ENCODE data around the gene TCAIM. TPM values are rescaled to one million over a fixed set of nuclear protein-coding genes. Genes with fewer than 3 reads are reported as not detected.

Gene TCAIM
- total RNA-seq, 1 experiment from 2014 or later: 20.2 TPM

DNA sequence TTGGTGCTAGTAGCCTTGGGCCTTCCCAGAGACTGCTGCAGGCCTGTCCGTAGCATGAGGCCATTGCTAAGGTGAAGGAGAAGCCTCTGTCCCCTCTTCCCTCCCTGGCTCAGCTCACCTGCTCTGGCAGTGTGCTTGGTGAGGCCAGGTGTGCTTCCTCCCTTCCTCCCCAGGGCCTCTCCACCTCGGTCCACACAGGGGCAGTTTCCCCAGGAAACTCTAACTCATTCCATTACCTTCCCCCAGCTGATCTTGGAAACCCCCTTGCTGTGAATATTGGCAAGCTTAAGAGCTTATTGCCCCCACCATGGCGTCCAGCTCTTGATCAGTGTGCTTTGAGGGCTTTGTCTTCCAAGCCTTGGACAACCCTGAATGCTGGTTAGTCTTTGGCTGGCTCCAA, 86.2 kb downstream of the TCAIM start:
- no peaks in the 10 kb centered on the region for H3K9me3 ChIP-seq (ENCODE audit: low read length)
- ChIA-PET CTCF (no interaction called here), POLR2A (ENCODE audit: unreplicated experiment) (no interaction called here)
- no peaks in the 10 kb centered on the region for H3K9me2 ChIP-seq (replicated peaks; ENCODE audit: low read length)
- H3F3A ChIP-seq (ENCODE audit: low read length, unreplicated experiment): no peaks in the 10 kb centered on the region
- no peak for DNase-seq
- no peak overlapping the region for H3K4me3 ChIP-seq (ENCODE audit: low read length)
- H3K4me1 ChIP-seq (ENCODE audit: insufficient read depth, low read length): no peaks in the 10 kb centered on the region
- no peaks in the 10 kb centered on the region for H4K20me1 ChIP-seq (ENCODE audit: low read length)
- BruUV-seq (replicated peaks): no TSS peak
- H3K27ac ChIP-seq (ENCODE audit: low read length): no peak overlapping the region
- intact Hi-C loops (cut with micrococcal nuclease): no loop called here
- no peak for ATAC-seq
- H3K79me2 ChIP-seq (ENCODE audit: low read length): no peaks in the 10 kb centered on the region
- H2AFZ ChIP-seq (ENCODE audit: low read length): no peak overlapping the region
- H3K27me3 ChIP-seq (ENCODE audit: low read length): no peaks in the 10 kb centered on the region
- TF ChIP-seq EZH2phosphoT487 (IDR thresholded peaks at IDR 0.05; ENCODE audit: borderline replicate concordance, low read length) (no peak), EZH2 (IDR thresholded peaks at IDR 0.05; ENCODE audit: low read length, unreplicated experiment) (no peak)
- TF ChIP-seq, protein P1, sequence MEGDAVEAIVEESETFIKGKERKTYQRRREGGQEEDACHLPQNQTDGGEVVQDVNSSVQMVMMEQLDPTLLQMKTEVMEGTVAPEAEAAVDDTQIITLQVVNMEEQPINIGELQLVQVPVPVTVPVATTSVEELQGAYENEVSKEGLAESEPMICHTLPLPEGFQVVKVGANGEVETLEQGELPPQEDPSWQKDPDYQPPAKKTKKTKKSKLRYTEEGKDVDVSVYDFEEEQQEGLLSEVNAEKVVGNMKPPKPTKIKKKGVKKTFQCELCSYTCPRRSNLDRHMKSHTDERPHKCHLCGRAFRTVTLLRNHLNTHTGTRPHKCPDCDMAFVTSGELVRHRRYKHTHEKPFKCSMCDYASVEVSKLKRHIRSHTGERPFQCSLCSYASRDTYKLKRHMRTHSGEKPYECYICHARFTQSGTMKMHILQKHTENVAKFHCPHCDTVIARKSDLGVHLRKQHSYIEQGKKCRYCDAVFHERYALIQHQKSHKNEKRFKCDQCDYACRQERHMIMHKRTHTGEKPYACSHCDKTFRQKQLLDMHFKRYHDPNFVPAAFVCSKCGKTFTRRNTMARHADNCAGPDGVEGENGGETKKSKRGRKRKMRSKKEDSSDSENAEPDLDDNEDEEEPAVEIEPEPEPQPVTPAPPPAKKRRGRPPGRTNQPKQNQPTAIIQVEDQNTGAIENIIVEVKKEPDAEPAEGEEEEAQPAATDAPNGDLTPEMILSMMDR (conservative IDR thresholded peaks at IDR 0.05; ENCODE audit: low read depth, low read length): no peak
- H3K9ac ChIP-seq (ENCODE audit: low read length): no peak overlapping the region
- H3K36me3 ChIP-seq (ENCODE audit: low read depth, low read length): no peaks in the 10 kb centered on the region
- H3K4me2 ChIP-seq (ENCODE audit: low read length): no peak overlapping the region

DNA sequence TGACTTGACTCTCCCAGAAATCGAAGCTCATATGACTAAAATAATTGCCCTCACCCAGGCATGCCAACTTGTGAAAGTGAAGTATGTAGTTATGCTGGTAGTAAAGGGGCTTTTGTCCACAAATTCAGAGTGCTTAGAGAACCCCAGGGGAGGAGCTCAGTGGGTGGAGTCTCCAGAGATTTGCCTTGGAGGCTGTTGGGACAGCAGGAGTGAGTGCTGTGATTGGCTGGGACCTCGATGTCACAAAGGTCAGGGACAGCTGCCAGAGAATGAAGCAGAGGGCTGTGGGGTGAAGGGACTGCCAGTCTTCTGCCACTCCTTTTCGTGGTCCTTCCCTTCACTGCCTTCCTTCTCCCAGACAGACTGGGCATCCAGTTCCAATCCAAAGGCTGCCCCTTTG, 89.1 kb downstream of the TCAIM start:
- Histone ChIP-seq H3K27ac (ENCODE audit: low read length) (no peak overlapping the region), H2AFZ (ENCODE audit: low read length) (no peak overlapping the region), H3F3A (ENCODE audit: low read length, unreplicated experiment) (no peaks in the 10 kb centered on the region), H3K79me2 (ENCODE audit: low read length) (no peaks in the 10 kb centered on the region), H3K27me3 (ENCODE audit: low read length) (no peaks in the 10 kb centered on the region), H3K4me2 (ENCODE audit: low read length) (no peak overlapping the region), H4K20me1 (ENCODE audit: low read length) (no peaks in the 10 kb centered on the region), H3K9me2 (replicated peaks; ENCODE audit: low read length) (no peaks in the 10 kb centered on the region), H3K9ac (ENCODE audit: low read length) (no peak overlapping the region), H3K9me3 (ENCODE audit: low read length) (no peaks in the 10 kb centered on the region), H3K36me3 (ENCODE audit: low read depth, low read length) (no peaks in the 10 kb centered on the region), H3K4me1 (ENCODE audit: insufficient read depth, low read length) (no peaks in the 10 kb centered on the region), H3K4me3 (ENCODE audit: low read length) (no peak overlapping the region)
- TF ChIP-seq, protein P1 (conservative IDR thresholded peaks at IDR 0.05; ENCODE audit: low read depth, low read length): no peak
- no peak for TF ChIP-seq EZH2 (IDR thresholded peaks at IDR 0.05; ENCODE audit: low read length, unreplicated experiment)
- TF ChIP-seq EZH2phosphoT487 (IDR thresholded peaks at IDR 0.05; ENCODE audit: borderline replicate concordance, low read length): no peak
- no peak for DNase-seq
- intact Hi-C loops (cut with micrococcal nuclease): no loop called here
- POLR2A ChIA-PET (ENCODE audit: unreplicated experiment): no interaction called here
- no TSS peak for BruUV-seq (replicated peaks)
- CTCF ChIA-PET: no interaction called here
- no peak for ATAC-seq

DNA sequence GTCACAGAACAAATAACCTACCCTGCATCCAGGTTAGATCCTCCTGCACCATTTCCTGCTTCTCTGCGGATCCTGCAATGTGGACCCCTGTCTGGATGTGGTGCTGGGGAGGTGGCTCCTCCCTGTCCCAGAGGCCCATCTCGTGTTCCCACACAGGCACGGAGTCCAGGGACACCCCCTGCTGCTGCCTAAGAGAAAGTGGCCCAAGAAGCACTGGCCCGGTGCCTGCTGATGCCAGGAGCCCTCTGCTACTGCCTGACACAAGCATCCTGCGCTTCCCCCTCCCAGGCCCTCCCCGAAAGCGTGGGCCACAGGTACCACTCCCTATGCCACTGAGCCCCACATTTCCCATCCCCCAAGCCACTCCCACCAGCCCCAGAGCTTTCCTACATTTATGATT, 90.3 kb downstream of the TCAIM start:
- no peaks in the 10 kb centered on the region for H3K9me2 ChIP-seq (replicated peaks; ENCODE audit: low read length)
- H3K9me3 ChIP-seq (ENCODE audit: low read length): no peaks in the 10 kb centered on the region
- no peak overlapping the region for H2AFZ ChIP-seq (ENCODE audit: low read length)
- H3K4me3 ChIP-seq (ENCODE audit: low read length): no peak overlapping the region
- no peak overlapping the region for H3K4me2 ChIP-seq (ENCODE audit: low read length)
- BruUV-seq (replicated peaks): no TSS peak
- intact Hi-C loops (cut with micrococcal nuclease): no loop called here
- H3K4me1 ChIP-seq (ENCODE audit: insufficient read depth, low read length): no peaks in the 10 kb centered on the region
- no peaks in the 10 kb centered on the region for H3K27me3 ChIP-seq (ENCODE audit: low read length)
- no peak for ATAC-seq
- ChIA-PET CTCF (no interaction called here), POLR2A (ENCODE audit: unreplicated experiment) (no interaction called here)
- H3K79me2 ChIP-seq (ENCODE audit: low read length): no peaks in the 10 kb centered on the region
- H3K9ac ChIP-seq (ENCODE audit: low read length): no peak overlapping the region
- DNase-seq: no peak
- TF ChIP-seq EZH2 (IDR thresholded peaks at IDR 0.05; ENCODE audit: low read length, unreplicated experiment) (no peak), EZH2phosphoT487 (IDR thresholded peaks at IDR 0.05; ENCODE audit: borderline replicate concordance, low read length) (no peak)
- TF ChIP-seq, protein P1 (conservative IDR thresholded peaks at IDR 0.05; ENCODE audit: low read depth, low read length): no peak
- H4K20me1 ChIP-seq (ENCODE audit: low read length): no peaks in the 10 kb centered on the region
- no peak overlapping the region for H3K27ac ChIP-seq (ENCODE audit: low read length)
- H3K36me3 ChIP-seq (ENCODE audit: low read depth, low read length): no peaks in the 10 kb centered on the region
- no peaks in the 10 kb centered on the region for H3F3A ChIP-seq (ENCODE audit: low read length, unreplicated experiment)

Measured in PC-3 (cell line).